HUES6 (cell line): ENCODE data around the gene MFAP3.

Experiments
- H3K27ac ChIP-seq: 2 replicates; pipeline ENCODE4 v1.7.0; 2013; ENCODE audit warnings: low read depth, mild to moderate bottlenecking, low read length, inconsistent platforms
- H3K27me3 ChIP-seq: 2 replicates; pipeline ENCODE4 v1.6.1; 2013; ENCODE audit warnings: low read length; ENCODE audit not compliant: control insufficient read depth, insufficient read depth
- H3K36me3 ChIP-seq: 2 replicates; pipeline ENCODE4 v1.6.1; 2013; ENCODE audit warnings: low read length; ENCODE audit not compliant: control insufficient read depth, insufficient read depth
- H3K4me1 ChIP-seq: 2 replicates; pipeline ENCODE4 v1.6.1; 2013; ENCODE audit warnings: low read length; ENCODE audit not compliant: control insufficient read depth, insufficient read depth
- H3K4me3 ChIP-seq: 2 replicates; pipeline ENCODE4 v1.5.1; 2013; ENCODE audit warnings: low read depth, low read length
- H3K9ac ChIP-seq: one replicate; pipeline ENCODE4 v1.6.1; 2013; ENCODE audit warnings: mild to moderate bottlenecking, low read length
- H3K9me3 ChIP-seq: 2 replicates; pipeline ENCODE4 v1.6.1; 2013; ENCODE audit warnings: low read depth, low read length; ENCODE audit not compliant: control insufficient read depth, insufficient read depth

Gene MFAP3

GRCh38 chr5:154038707-154039457 is at the start of gene MFAP3, which contains the start of gene FAM114A2:
TSS of gene MFAP3 (plus strand) at chr5:154038967. CDS start at chr5:154049723, 10,756 bp downstream.
TSS of gene FAM114A2 (minus strand) at chr5:154038910. CDS start at chr5:154034953, 3,957 bp downstream.
- Histone ChIP-seq H3K27ac (peak within 1 kb of the TSS; percentile 26; the same call in 1 of the 2 replicates), H3K9me3 (no peaks in the 10 kb centered on the region), H3K36me3 (no peaks in the 10 kb centered on the region), H3K4me3 (peak within 1 kb of the TSS; percentile 90), H3K4me1 (0 out of 2 replicates have a peak, but pooled peaks cover 3% of the 10 kb centered on the region), H3K9ac (peak within 1 kb of the TSS; percentile 82), H3K27me3 (no peaks in the 10 kb centered on the region)

DNA sequence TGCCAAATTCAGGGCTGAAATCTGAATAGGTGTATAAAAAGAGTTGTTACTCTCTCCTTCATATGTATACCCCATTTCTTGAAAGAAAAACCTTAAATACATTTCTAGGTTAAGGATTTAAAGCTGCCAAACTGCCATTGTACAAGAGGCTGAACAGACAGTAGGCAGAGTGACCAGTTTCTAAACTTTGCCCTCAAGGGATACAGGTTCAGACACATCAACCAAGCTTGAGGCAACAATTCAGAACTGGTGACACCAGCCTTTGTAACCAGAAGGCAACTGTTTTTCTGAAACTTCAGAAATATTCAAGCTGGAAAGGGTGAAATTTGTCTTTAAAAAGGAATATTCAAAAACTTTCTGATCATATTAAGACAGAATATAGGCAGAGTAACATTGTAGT is 47.6 kb upstream of the MFAP3 start:
- H3K4me3 ChIP-seq: no peak overlapping the region
- no peaks in the 10 kb centered on the region for H3K4me1 ChIP-seq
- no peaks in the 10 kb centered on the region for H3K27me3 ChIP-seq
- H3K9ac ChIP-seq: no peak overlapping the region
- no peak overlapping the region for H3K27ac ChIP-seq
- H3K36me3 ChIP-seq: no peaks in the 10 kb centered on the region
- H3K9me3 ChIP-seq: no peaks in the 10 kb centered on the region

DNA sequence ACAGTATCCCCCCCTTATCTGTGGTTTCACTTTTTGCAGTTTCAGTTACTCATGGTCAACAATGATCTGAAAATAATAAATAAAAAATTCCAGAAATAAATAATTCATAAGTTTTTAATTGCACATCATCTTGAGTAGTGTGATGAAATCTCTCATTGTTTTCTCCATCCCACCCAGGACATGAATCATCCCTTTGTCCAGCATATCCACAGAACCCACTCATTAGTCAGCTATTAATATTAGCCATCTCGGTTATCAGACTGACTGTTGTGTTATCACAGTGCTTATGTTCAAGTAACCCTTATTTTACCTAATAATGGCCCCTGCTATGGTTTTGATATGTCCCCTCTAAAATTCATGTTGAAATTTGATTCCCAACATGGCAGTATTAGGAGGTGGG is 40.8 kb upstream of the MFAP3 start:
- H3K4me3 ChIP-seq: no peak overlapping the region
- H3K36me3 ChIP-seq: no peaks in the 10 kb centered on the region
- H3K4me1 ChIP-seq: no peaks in the 10 kb centered on the region
- H3K27ac ChIP-seq: no peak overlapping the region
- no peak overlapping the region for H3K9ac ChIP-seq
- H3K27me3 ChIP-seq: no peaks in the 10 kb centered on the region
- no peaks in the 10 kb centered on the region for H3K9me3 ChIP-seq

DNA sequence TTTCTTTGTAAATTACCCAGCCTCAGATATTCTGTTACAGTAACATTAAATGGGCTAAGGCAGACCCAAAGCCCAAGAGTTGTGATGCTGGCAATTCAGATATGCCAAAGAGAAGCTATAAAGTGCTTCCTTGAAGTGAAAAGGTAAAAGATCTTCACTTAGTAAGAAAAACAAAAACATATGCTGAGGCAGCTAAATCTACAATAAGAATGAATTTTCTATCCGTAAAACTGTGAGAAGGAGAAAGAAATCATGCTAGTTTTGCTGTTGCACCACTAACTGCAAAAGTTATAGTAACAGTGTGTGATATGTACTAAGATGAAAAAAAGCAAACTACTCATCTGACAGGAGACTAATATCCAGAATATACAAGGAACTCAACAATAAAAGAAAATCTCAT is 40.0 kb upstream of the MFAP3 start:
- no peak overlapping the region for H3K4me3 ChIP-seq
- no peaks in the 10 kb centered on the region for H3K36me3 ChIP-seq
- H3K27me3 ChIP-seq: no peaks in the 10 kb centered on the region
- H3K4me1 ChIP-seq: no peaks in the 10 kb centered on the region
- no peak overlapping the region for H3K27ac ChIP-seq
- no peak overlapping the region for H3K9ac ChIP-seq
- H3K9me3 ChIP-seq: no peaks in the 10 kb centered on the region

- no peak overlapping the region for H3K27ac ChIP-seq
- H3K36me3 ChIP-seq: no peaks in the 10 kb centered on the region
- H3K4me1 ChIP-seq: no peaks in the 10 kb centered on the region
- no peaks in the 10 kb centered on the region for H3K27me3 ChIP-seq
- no peaks in the 10 kb centered on the region for H3K9me3 ChIP-seq
- H3K4me3 ChIP-seq: no peak overlapping the region
- H3K9ac ChIP-seq: no peak overlapping the region
Observed at GRCh38 chr5:153999995-154000394, 38.8 kb upstream of the MFAP3 start.

- H3K27ac ChIP-seq: no peak overlapping the region
- no peak overlapping the region for H3K4me3 ChIP-seq
- no peaks in the 10 kb centered on the region for H3K27me3 ChIP-seq
- no peaks in the 10 kb centered on the region for H3K4me1 ChIP-seq
- no peaks in the 10 kb centered on the region for H3K36me3 ChIP-seq
- H3K9me3 ChIP-seq: no peaks in the 10 kb centered on the region
- no peak overlapping the region for H3K9ac ChIP-seq
Observed at GRCh38 chr5:154000703-154001102, 38.1 kb upstream of the MFAP3 start.

DNA sequence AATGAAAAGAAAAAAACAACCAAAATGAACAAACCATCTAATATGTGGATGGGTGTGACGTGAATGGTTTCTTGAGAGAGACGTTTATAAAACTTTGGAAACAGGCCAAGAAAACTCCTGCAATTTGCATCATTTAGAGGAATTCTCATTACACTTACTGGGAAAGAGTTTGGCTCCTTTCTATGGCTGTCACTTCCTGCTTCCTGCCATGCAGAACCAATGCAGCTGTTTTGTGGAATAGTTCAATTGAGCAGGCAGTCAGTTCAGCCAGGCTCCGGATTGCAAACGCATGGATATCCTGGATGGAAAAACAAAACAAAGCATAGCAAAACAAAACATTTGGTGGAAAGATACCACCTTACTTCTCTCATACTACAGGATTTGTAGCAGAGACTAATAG is 36.7 kb upstream of the MFAP3 start:
- no peak overlapping the region for H3K4me3 ChIP-seq
- H3K9me3 ChIP-seq: no peaks in the 10 kb centered on the region
- no peak overlapping the region for H3K27ac ChIP-seq
- no peaks in the 10 kb centered on the region for H3K27me3 ChIP-seq
- H3K4me1 ChIP-seq: no peaks in the 10 kb centered on the region
- no peaks in the 10 kb centered on the region for H3K36me3 ChIP-seq
- no peak overlapping the region for H3K9ac ChIP-seq

- Histone ChIP-seq H3K4me3 (no peak overlapping the region), H3K27me3 (no peaks in the 10 kb centered on the region), H3K9me3 (no peaks in the 10 kb centered on the region), H3K27ac (no peak overlapping the region), H3K9ac (no peak overlapping the region), H3K4me1 (no peaks in the 10 kb centered on the region), H3K36me3 (no peaks in the 10 kb centered on the region)
Observed at GRCh38 chr5:154002511-154003020, 36.2 kb upstream of the MFAP3 start.

DNA sequence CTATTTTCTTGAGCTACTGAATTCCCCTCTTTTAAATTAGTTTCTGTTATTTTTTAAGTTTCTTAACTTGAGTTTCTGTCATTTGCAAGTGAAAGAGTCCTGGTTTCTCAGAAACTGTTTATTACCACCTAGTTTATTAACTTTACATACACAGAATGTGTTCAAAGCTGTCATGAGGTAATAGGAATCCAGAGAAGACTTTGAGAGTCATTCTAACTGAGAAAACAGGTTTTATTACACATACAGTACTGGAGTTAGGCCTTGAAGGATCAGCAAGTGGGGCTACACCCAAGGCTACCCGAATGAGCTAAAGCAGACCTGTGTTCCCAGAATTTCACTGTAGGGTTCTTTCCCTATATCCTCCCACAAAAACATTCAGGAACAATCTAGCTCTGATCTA is 33.1 kb upstream of the MFAP3 start:
- Histone ChIP-seq H3K9me3 (no peaks in the 10 kb centered on the region), H3K27me3 (no peaks in the 10 kb centered on the region), H3K4me1 (no peaks in the 10 kb centered on the region), H3K9ac (no peak overlapping the region), H3K36me3 (no peaks in the 10 kb centered on the region), H3K27ac (no peak overlapping the region), H3K4me3 (no peak overlapping the region)

GRCh38 chr5:154010660-154011059 is 28.1 kb upstream of the MFAP3 start:
- Histone ChIP-seq H3K36me3 (no peaks in the 10 kb centered on the region), H3K9ac (no peak overlapping the region), H3K27ac (no peak overlapping the region), H3K9me3 (no peaks in the 10 kb centered on the region), H3K27me3 (no peaks in the 10 kb centered on the region), H3K4me1 (no peaks in the 10 kb centered on the region; the same call in 1 of the 2 replicates), H3K4me3 (no peak overlapping the region)

- Histone ChIP-seq H3K9me3 (no peaks in the 10 kb centered on the region), H3K4me3 (no peak overlapping the region), H3K36me3 (no peaks in the 10 kb centered on the region), H3K9ac (no peak overlapping the region), H3K27me3 (no peaks in the 10 kb centered on the region), H3K27ac (no peak overlapping the region), H3K4me1 (no peaks in the 10 kb centered on the region; the same call in 1 of the 2 replicates)
Observed at GRCh38 chr5:154015071-154015693, 23.6 kb upstream of the MFAP3 start.
